ENCODE data around the gene SLC22A13. TPM values are rescaled to one million over a fixed set of nuclear protein-coding genes. Genes with fewer than 3 reads are reported as not detected.

The SLC22A13 gene
- total and polyA plus RNA-seq, 9 of the 15 experiments (the other 6 are each of a cell fraction or from before 2014, with no cell fraction given): 0.09 to 0.49 (median 0.17) TPM; not detected in 3

DNA sequence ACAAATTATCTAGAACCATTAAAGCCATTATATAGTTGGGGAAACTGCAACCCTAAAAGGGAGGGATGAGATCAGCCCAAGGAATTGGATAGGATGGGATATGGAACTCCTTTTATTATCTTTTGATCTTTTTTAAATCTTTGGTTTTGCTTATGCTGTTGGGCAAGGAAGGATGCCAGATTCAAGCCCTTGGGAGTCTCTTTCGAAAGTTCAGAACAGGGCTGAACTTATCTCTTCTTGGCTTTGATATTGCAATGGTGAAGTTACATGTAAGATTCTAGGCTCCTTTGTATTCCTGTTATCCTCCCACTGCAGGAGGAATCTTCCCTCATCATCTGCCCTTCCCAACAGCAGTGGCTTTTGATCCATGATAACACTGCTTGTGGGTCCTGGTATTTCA lies 10.0 kb upstream of the SLC22A13 start:
- Histone ChIP-seq H3K79me2 (ENCODE audit: control insufficient read depth, insufficient read depth, low read length) (no peaks in the 10 kb centered on the region), H2AFZ (ENCODE audit: low read depth, low read length) (no peak overlapping the region), H3K27ac (ENCODE audit: extremely low read depth, low read depth, low read length) (no peak overlapping the region), H3K9me3 (replicated peaks; ENCODE audit: control insufficient read depth, insufficient read depth, low read depth, low read length) (no peaks in the 10 kb centered on the region), H3K4me1 (replicated peaks in 1 of 2; ENCODE audit: control insufficient read depth in 2 of 2, insufficient read depth in 2 of 2, low read length in 2 of 2) (0 out of 5 replicates have a peak, but pooled peaks cover 0 to 3% of the 10 kb centered on the region in 2 experiments), H3K9ac (ENCODE audit: insufficient read depth in 1 of 2, low read depth in 2 of 2, low read length in 2 of 2) (no peak overlapping the region), H3K4me2 (ENCODE audit: insufficient read depth, low read length) (no peak overlapping the region), H3K27me3 (ENCODE audit: control insufficient read depth in 2 of 2, insufficient read depth in 2 of 2, low read length in 2 of 2) (no peaks in the 10 kb centered on the region), H3K4me3 (no peak overlapping the region), H3K36me3 (ENCODE audit: control insufficient read depth, insufficient read depth, low read length) (peaks cover 45% of the 10 kb centered on the region), H4K20me1 (replicated peaks; ENCODE audit: control insufficient read depth, insufficient read depth, low read length) (no peaks in the 10 kb centered on the region), H3K9me1 (ENCODE audit: control insufficient read depth, insufficient read depth, low read length) (no peaks in the 10 kb centered on the region)
- intact Hi-C loops (cut with micrococcal nuclease) (loop anchor here (10.0 kb wide), 1 partner anchor 121 kb away; the partner anchor contains the start of genes ACAA1 and MYD88), in situ Hi-C loops (cut with MboI) (no loop called here)
- DNase-seq (ENCODE audit: extremely low read depth in 1 of 4, low spot score in 3 of 4): no peak
- FAIRE-seq: no peak
- no TSS peak for BruUV-seq (replicated peaks)
- no peak for TF ChIP-seq FOS (IDR thresholded peaks at IDR 0.05; ENCODE audit: extremely low read depth, insufficient read length)
- TF ChIP-seq SOX6 (IDR thresholded peaks at IDR 0.05): 0 out of 2 replicates have a peak, but pooled peaks have one; percentile 17
- peak; percentile 26; the same call in 1 of the 2 replicates for TF ChIP-seq CBFA2T3 (IDR thresholded peaks at IDR 0.05)
- no peak for TF ChIP-seq NBN (IDR thresholded peaks at IDR 0.05; ENCODE audit: low read depth)
- TF ChIP-seq ZNF212 (CRISPR knock-in tag; IDR thresholded peaks at IDR 0.05): no peak
- ChIA-PET CTCF (ENCODE audit: low intra/inter-chr PET ratio) (no interaction called here), POLR2A (interaction anchor here (1.4 to 1.7 kb wide), 2 partner anchors 12 to 16 kb away, joined by 3 to 5 read pairs; no protein-coding TSS in a partner anchor)
- no peak; the same call in 2 of the 3 replicates for ATAC-seq
- WGBS (ENCODE audit: insufficient coverage, low coverage, missing lambda C conversion rate): 84% methylated on average over 1 of the region's 1 CpG

DNA sequence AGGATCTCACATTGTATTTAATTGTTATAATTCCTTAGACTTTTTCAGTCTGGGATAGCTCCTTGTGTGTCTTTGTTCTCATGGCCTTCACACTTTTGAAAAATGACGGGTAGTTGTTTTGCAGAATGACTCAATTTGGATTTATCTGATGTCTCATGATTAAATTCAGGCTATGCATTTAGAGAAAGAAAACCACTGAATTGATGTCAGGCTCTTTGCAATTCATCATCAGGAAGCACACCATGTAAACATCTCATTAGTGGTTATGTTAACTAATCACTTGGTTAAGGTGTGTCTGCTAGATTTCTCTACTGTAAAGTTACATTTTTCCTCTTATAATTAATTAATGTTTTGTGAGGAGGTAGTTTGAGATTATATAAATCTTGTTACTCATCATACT lies 8.0 kb upstream of the SLC22A13 start:
- Histone ChIP-seq H3K36me3 (ENCODE audit: control insufficient read depth, insufficient read depth, low read length) (peaks cover 25% of the 10 kb centered on the region), H3K4me2 (ENCODE audit: insufficient read depth, low read length) (no peak overlapping the region), H3K4me1 (replicated peaks in 1 of 2; ENCODE audit: control insufficient read depth in 2 of 2, insufficient read depth in 2 of 2, low read length in 2 of 2) (0 out of 5 replicates have a peak, but pooled peaks cover 0 to 3% of the 10 kb centered on the region in 2 experiments), H3K9ac (ENCODE audit: insufficient read depth in 1 of 2, low read depth in 2 of 2, low read length in 2 of 2) (no peak overlapping the region), H3K9me1 (ENCODE audit: control insufficient read depth, insufficient read depth, low read length) (no peaks in the 10 kb centered on the region), H2AFZ (ENCODE audit: low read depth, low read length) (no peak overlapping the region), H3K27ac (ENCODE audit: extremely low read depth, low read depth, low read length) (no peak overlapping the region), H3K79me2 (ENCODE audit: control insufficient read depth, insufficient read depth, low read length) (no peaks in the 10 kb centered on the region), H3K27me3 (ENCODE audit: control insufficient read depth in 2 of 2, insufficient read depth in 2 of 2, low read length in 2 of 2) (no peaks in the 10 kb centered on the region), H3K4me3 (no peak overlapping the region), H4K20me1 (replicated peaks; ENCODE audit: control insufficient read depth, insufficient read depth, low read length) (no peaks in the 10 kb centered on the region), H3K9me3 (replicated peaks; ENCODE audit: control insufficient read depth, insufficient read depth, low read depth, low read length) (no peaks in the 10 kb centered on the region)
- no peak for ATAC-seq
- DNase-seq (ENCODE audit: extremely low read depth in 1 of 4, low spot score in 3 of 4): no peak
- in situ Hi-C loops (cut with MboI): no loop called here
- POLR2A ChIA-PET: interaction anchor here (0.9 kb wide), 1 partner anchor 92 kb away, joined by 3 read pairs; the partner anchor contains the start of gene OXSR1
- intact Hi-C loops (cut with micrococcal nuclease): loop anchor here (10.0 kb wide), 1 partner anchor 123 kb away; the partner anchor contains the start of genes ACAA1 and MYD88
- no peak for FAIRE-seq
- no TSS peak for BruUV-seq (replicated peaks)
- CTCF ChIA-PET (ENCODE audit: low intra/inter-chr PET ratio): no interaction called here
- 5% methylated on average over 1 of the region's 1 CpG for WGBS (ENCODE audit: insufficient coverage, low coverage, missing lambda C conversion rate)
- TF ChIP-seq SAP30 (IDR thresholded peaks at IDR 0.05; ENCODE audit: borderline replicate concordance, insufficient read depth, low read depth, low read length, poor library complexity, severe bottlenecking) (no peak), CHD2 (IDR thresholded peaks at IDR 0.05; ENCODE audit: low read depth, low read length) (no peak), NR2F6 (CRISPR knock-in tag; IDR thresholded peaks at IDR 0.05) (no peak), FIP1L1 (IDR thresholded peaks at IDR 0.05; ENCODE audit: low read depth, low read length, poor library complexity, severe bottlenecking) (no peak), NCOA1 (IDR thresholded peaks at IDR 0.05; ENCODE audit: low read depth) (no peak), JUNB (CRISPR knock-in tag; conservative IDR thresholded peaks at IDR 0.05) (no peak), PCBP2 (IDR thresholded peaks at IDR 0.05; ENCODE audit: low read depth, low read length, poor library complexity, severe bottlenecking) (no peak), TARDBP (IDR thresholded peaks at IDR 0.05) (no peak), FOSL1 (tag; conservative IDR thresholded peaks at IDR 0.05) (peak; percentile 78)
- TF ChIP-seq, protein P1, sequence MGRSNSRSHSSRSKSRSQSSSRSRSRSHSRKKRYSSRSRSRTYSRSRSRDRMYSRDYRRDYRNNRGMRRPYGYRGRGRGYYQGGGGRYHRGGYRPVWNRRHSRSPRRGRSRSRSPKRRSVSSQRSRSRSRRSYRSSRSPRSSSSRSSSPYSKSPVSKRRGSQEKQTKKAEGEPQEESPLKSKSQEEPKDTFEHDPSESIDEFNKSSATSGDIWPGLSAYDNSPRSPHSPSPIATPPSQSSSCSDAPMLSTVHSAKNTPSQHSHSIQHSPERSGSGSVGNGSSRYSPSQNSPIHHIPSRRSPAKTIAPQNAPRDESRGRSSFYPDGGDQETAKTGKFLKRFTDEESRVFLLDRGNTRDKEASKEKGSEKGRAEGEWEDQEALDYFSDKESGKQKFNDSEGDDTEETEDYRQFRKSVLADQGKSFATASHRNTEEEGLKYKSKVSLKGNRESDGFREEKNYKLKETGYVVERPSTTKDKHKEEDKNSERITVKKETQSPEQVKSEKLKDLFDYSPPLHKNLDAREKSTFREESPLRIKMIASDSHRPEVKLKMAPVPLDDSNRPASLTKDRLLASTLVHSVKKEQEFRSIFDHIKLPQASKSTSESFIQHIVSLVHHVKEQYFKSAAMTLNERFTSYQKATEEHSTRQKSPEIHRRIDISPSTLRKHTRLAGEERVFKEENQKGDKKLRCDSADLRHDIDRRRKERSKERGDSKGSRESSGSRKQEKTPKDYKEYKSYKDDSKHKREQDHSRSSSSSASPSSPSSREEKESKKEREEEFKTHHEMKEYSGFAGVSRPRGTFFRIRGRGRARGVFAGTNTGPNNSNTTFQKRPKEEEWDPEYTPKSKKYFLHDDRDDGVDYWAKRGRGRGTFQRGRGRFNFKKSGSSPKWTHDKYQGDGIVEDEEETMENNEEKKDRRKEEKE (IDR thresholded peaks at IDR 0.05; ENCODE audit: borderline replicate concordance in 1 of 2, control insufficient read depth in 1 of 2, low read depth in 2 of 2, low read length in 1 of 2): no peak

Data from K562 (cell line).